Body of pancreas (tissue), 4 donors: ENCODE data around the gene CDK5RAP2. TPM values are rescaled to one million over a fixed set of nuclear protein-coding genes. Genes with fewer than 3 reads are reported as not detected.

Experiments
- ATAC-seq: fragments of 150-250 bp; one replicate; pipeline ENCODE4 v1.9.1; 2016
- DNase-seq, 4 donors: peaks; one replicate each; pipeline ENCODE4 v3.0.0-alpha.2; 2019
- H3K27ac ChIP-seq, 4 donors: fragments of 200-600 bp; sonication (generic); 1 replicate in 3 of 4; 2 replicates in 1 of 4; pipeline versions ENCODE4 v1.5.1 to v1.6.1; 2016 to 2019; ENCODE audit warnings: mild to moderate bottlenecking in 1 of 4, mixed read lengths in 1 of 4, moderate library complexity in 1 of 4
- H3K27me3 ChIP-seq, 2 donors: fragments of 200-600 bp; sonication (generic); one replicate each; pipeline ENCODE4 v1.6.0; 2016; ENCODE audit warnings: mild to moderate bottlenecking in 1 of 2
- H3K36me3 ChIP-seq, 2 donors: fragments of 200-600 bp; sonication (generic); replicated peaks in 1 of 2; 2 replicates each; pipeline ENCODE4 v1.5.1; 2016; ENCODE audit warnings: low read depth in 2 of 2; ENCODE audit not compliant: insufficient read depth in 1 of 2
- H3K4me1 ChIP-seq: fragments of 200-600 bp; sonication (generic); one replicate; pipeline ENCODE4 v1.6.0; 2016
- H3K4me3 ChIP-seq, 2 donors: fragments of 200-600 bp; sonication (generic); 1 replicate in 1 of 2; 2 replicates in 1 of 2; pipeline ENCODE4 v1.5.1; 2016 to 2019
- H3K9me3 ChIP-seq, 3 donors: fragments of 200-600 bp; sonication (generic); 1 replicate in 2 of 3; 2 replicates in 1 of 3; pipeline ENCODE4 v1.5.1; 2016
- POLR2A ChIP-seq, 3 donors: fragments of 450-650 bp; IDR thresholded peaks; one replicate each; pipeline ENCODE4 v1.6.1; 2016; ENCODE audit warnings: antibody characterized with exemption in 3 of 3, mild to moderate bottlenecking in 2 of 3
- WGBS, 2 donors: methylation state at CpG; one replicate each; pipeline ENCODE4 v1.1.5; 2017; 5-methylcytosine and 5-hydroxymethylcytosine counted together
- intact Hi-C: fragments of 100-400 bp; cut with DNase I; formaldehyde crosslinking; loops from one replicate; pipeline ENCODE4 v1.15.1; 2023
- total RNA-seq, 2 donors: library from RNA; depleted of rRNA; stranded (reverse); fragments of >200 nt; gene quantifications; one replicate each; pipeline ENCODE4 v1.1.0, GENCODE V29; 2016
- TF ChIP-seq, protein P1 (sequence below), 7 experiments: fragments of 450-650 bp in 4 of 7; fragments of 200-600 bp in 3 of 7; sonication (generic) in 3 of 7; IDR thresholded peaks; one replicate each; pipeline ENCODE4 v1.5.1; 2016 to 2019; ENCODE audit warnings: antibody characterized with exemption in 7 of 7

Gene CDK5RAP2
- total RNA-seq, 2 donors from 2014 or later = 21.5 to 45.5 TPM

- TF ChIP-seq, protein P1, sequence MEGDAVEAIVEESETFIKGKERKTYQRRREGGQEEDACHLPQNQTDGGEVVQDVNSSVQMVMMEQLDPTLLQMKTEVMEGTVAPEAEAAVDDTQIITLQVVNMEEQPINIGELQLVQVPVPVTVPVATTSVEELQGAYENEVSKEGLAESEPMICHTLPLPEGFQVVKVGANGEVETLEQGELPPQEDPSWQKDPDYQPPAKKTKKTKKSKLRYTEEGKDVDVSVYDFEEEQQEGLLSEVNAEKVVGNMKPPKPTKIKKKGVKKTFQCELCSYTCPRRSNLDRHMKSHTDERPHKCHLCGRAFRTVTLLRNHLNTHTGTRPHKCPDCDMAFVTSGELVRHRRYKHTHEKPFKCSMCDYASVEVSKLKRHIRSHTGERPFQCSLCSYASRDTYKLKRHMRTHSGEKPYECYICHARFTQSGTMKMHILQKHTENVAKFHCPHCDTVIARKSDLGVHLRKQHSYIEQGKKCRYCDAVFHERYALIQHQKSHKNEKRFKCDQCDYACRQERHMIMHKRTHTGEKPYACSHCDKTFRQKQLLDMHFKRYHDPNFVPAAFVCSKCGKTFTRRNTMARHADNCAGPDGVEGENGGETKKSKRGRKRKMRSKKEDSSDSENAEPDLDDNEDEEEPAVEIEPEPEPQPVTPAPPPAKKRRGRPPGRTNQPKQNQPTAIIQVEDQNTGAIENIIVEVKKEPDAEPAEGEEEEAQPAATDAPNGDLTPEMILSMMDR (IDR thresholded peaks at IDR 0.05) = no peak
- TF ChIP-seq POLR2A (IDR thresholded peaks at IDR 0.05) = no peak
- DNase-seq (no peak), ATAC-seq (no peak)
- intact Hi-C loops = no loop called here
- Histone ChIP-seq H3K4me1 (no peaks in the 10 kb centered on the region), H3K36me3 (peaks cover 4 to 10% of the 10 kb centered on the region in 2 donors), H3K27me3 (no peaks in the 10 kb centered on the region), H3K27ac (no peak overlapping the region), H3K4me3 (no peak overlapping the region), H3K9me3 (no peaks in the 10 kb centered on the region)
- 85 to 89% methylated on average over 5 of the region's 5 CpGs for WGBS, 2 donors
Observed at GRCh38 chr9:120536949-120537640, 42.9 kb downstream of the CDK5RAP2 start.

- no peak overlapping the region for H3K4me3 ChIP-seq
- H3K36me3 ChIP-seq = peaks cover 4 to 10% of the 10 kb centered on the region in 2 donors
- H3K27ac ChIP-seq = no peak overlapping the region
- no peak for DNase-seq
- no peak for TF ChIP-seq POLR2A (IDR thresholded peaks at IDR 0.05)
- TF ChIP-seq, protein P1 (IDR thresholded peaks at IDR 0.05) = no peak
- intact Hi-C loops = no loop called here
- no peaks in the 10 kb centered on the region for H3K27me3 ChIP-seq
- WGBS, 2 donors = 94 to 97% methylated on average over 6 of the region's 6 CpGs
- H3K9me3 ChIP-seq = no peaks in the 10 kb centered on the region
- no peaks in the 10 kb centered on the region for H3K4me1 ChIP-seq
- ATAC-seq = no peak
Observed at GRCh38 chr9:120536094-120536493, 43.9 kb downstream of the CDK5RAP2 start.

- no peak for TF ChIP-seq POLR2A (IDR thresholded peaks at IDR 0.05)
- TF ChIP-seq, protein P1 (IDR thresholded peaks at IDR 0.05) = no peak
- intact Hi-C loops = no loop called here
- H3K4me1 ChIP-seq = no peaks in the 10 kb centered on the region
- no peaks in the 10 kb centered on the region for H3K27me3 ChIP-seq
- H3K4me3 ChIP-seq = no peak overlapping the region
- WGBS, 2 donors = 81 to 83% methylated on average over 2 of the region's 2 CpGs
- H3K36me3 ChIP-seq = peaks cover 4 to 10% of the 10 kb centered on the region in 2 donors
- ATAC-seq (no peak), DNase-seq (no peak)
- no peak overlapping the region for H3K27ac ChIP-seq
- no peaks in the 10 kb centered on the region for H3K9me3 ChIP-seq
Observed at GRCh38 chr9:120534266-120534665, 45.7 kb downstream of the CDK5RAP2 start.

GRCh38 chr9:120532891-120533290, 47.1 kb downstream of the CDK5RAP2 start:
- peaks cover 4 to 13% of the 10 kb centered on the region in 2 donors for H3K36me3 ChIP-seq

More at GRCh38 chr9:120532891-120533290, 47.1 kb downstream of the CDK5RAP2 start:
- ATAC-seq (no peak), DNase-seq (no peak)
- no peak for TF ChIP-seq POLR2A (IDR thresholded peaks at IDR 0.05)
- TF ChIP-seq, protein P1 (IDR thresholded peaks at IDR 0.05) = no peak
- no peak overlapping the region for H3K27ac ChIP-seq
- WGBS, 2 donors = 89 to 94% methylated on average over 10 of the region's 10 CpGs
- H3K4me3 ChIP-seq = no peak overlapping the region
- H3K9me3 ChIP-seq = no peaks in the 10 kb centered on the region
- H3K27me3 ChIP-seq = no peaks in the 10 kb centered on the region
- no peaks in the 10 kb centered on the region for H3K4me1 ChIP-seq
- intact Hi-C loops = no loop called here
